Muscle of leg (tissue), 16 donors: ENCODE results near the gene PPP1R36. TPM values are rescaled to one million over a fixed set of nuclear protein-coding genes. Genes with fewer than 3 reads are reported as not detected.

Experiments
- DNase-seq: peaks from one replicate; pipeline ENCODE4 v3.0.0; 2013
- H3K27ac ChIP-seq: one replicate; pipeline ENCODE4 v1.5.1; 2013; ENCODE audit warnings: mild to moderate bottlenecking, low read length, control low read depth
- H3K27me3 ChIP-seq: one replicate; pipeline ENCODE4 v1.6.1; 2013; ENCODE audit warnings: low read length; ENCODE audit not compliant: control insufficient read depth, insufficient read depth
- H3K36me3 ChIP-seq: one replicate; pipeline ENCODE4 v1.6.1; 2013; ENCODE audit warnings: low read length; ENCODE audit not compliant: control insufficient read depth, insufficient read depth
- H3K4me1 ChIP-seq: one replicate; pipeline ENCODE4 v1.6.1; 2013; ENCODE audit warnings: low read length; ENCODE audit not compliant: control insufficient read depth, insufficient read depth
- H3K4me3 ChIP-seq: one replicate; pipeline ENCODE4 v1.5.1; 2013; ENCODE audit warnings: low read length, control low read depth
- H3K9me3 ChIP-seq: replicated peaks from 2 replicates; pipeline ENCODE4 v1.6.1; 2013; ENCODE audit warnings: low read depth, low read length; ENCODE audit not compliant: control insufficient read depth
- WGBS: methylation state at CpG from one replicate; pipeline ENCODE4 v1.1.5; 2013; ENCODE audit warnings: missing lambda C conversion rate; ENCODE audit not compliant: insufficient coverage; 5-methylcytosine and 5-hydroxymethylcytosine counted together
- long read RNA-seq, 11 donors: transcript quantifications; one replicate each; lab custom pipeline, GENCODE V29; 2026
- polyA plus RNA-seq, 8 donors: library from polyadenylated mRNA; unstranded; fragments of 120-200 nt; gene quantifications; one replicate each; pipeline versions ENCODE4 v1.2.1 to v1.2.3, GENCODE V29; 2013; ENCODE audit warnings: inconsistent platforms in 1 of 8, low replicate concordance in 1 of 8; ENCODE audit not compliant: insufficient read length in 8 of 8, insufficient read depth in 1 of 8
- total RNA-seq: library from RNA; stranded (reverse); fragments of 120-200 nt; gene quantifications from one replicate; pipeline ENCODE4 v1.2.4, GENCODE V29; 2013

The PPP1R36 gene, protein sequence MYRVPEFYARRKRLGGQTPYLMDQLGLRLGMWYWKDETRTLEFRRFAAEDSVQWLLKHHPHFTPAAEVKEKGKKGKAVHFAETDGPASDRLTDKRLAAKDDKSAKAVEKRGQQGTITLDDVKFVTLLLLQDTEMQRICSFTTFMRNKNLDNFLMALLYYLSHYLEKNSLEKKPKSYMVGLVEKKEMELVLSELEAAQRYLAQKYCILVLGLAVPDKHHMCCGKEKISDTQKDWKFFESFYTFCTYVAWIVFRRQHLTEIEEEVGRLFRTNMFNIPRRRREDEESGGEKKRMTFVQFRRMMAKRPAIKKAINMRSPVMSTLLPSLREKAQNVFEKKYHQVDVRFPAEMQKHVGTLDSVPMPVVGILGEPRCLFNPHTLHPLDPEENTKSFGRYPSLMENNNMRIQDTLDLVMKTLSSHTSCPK
- 0.31 TPM for total RNA-seq
- under 1 TPM; 0.29 to 0.83 (median 0.49) TPM for polyA plus RNA-seq
- long read RNA-seq, donor 1 = 0 reads
- long read RNA-seq, donor 2 = 0 reads
- long read RNA-seq, donor 3 = 0 reads
- long read RNA-seq, donor 4 = 0 reads
- long read RNA-seq, donor 5 = 0 reads
- long read RNA-seq, donor 6 = 0 reads
- long read RNA-seq, donor 7 = 0 reads
- long read RNA-seq, donor 8 = 0 reads
- long read RNA-seq, donor 9 = 0 reads
- long read RNA-seq, donor 10 = 0 reads
- long read RNA-seq, donor 11 = 0 reads

- peak; percentile 38 for DNase-seq
- H3K27ac ChIP-seq = no peak within 1 kb of the TSS
Measured at GRCh38 chr14:64549791-64550620, at the start of gene PPP1R36. Gene PPP1R36 (plus strand): TSS chr14:64549961. CDS start chr14:64549998, 37 bp downstream.

GRCh38 chr14:64500088-64500487 is 49.7 kb upstream of the PPP1R36 start:
- no CpG with 5 or more reads among the region's 1 CpG for WGBS
- H3K27ac ChIP-seq = no peak overlapping the region
- no peak for DNase-seq
- H3K4me1 ChIP-seq = peaks cover 13% of the 10 kb centered on the region
- H3K4me3 ChIP-seq = no peak overlapping the region
- H3K27me3 ChIP-seq = no peaks in the 10 kb centered on the region
- H3K9me3 ChIP-seq = no peaks in the 10 kb centered on the region
- H3K36me3 ChIP-seq = peaks cover 7% of the 10 kb centered on the region

More at GRCh38 chr14:64549791-64550620, at the start of gene PPP1R36:
- peaks cover 16% of the 10 kb centered on the region for H3K27me3 ChIP-seq
- H3K4me3 ChIP-seq = peak within 1 kb of the TSS; percentile 34
- peaks cover 8% of the 10 kb centered on the region for H3K4me1 ChIP-seq
- H3K36me3 ChIP-seq = no peaks in the 10 kb centered on the region
- WGBS = 8% methylated on average over 36 of the region's 54 CpGs
- no peaks in the 10 kb centered on the region for H3K9me3 ChIP-seq

DNA sequence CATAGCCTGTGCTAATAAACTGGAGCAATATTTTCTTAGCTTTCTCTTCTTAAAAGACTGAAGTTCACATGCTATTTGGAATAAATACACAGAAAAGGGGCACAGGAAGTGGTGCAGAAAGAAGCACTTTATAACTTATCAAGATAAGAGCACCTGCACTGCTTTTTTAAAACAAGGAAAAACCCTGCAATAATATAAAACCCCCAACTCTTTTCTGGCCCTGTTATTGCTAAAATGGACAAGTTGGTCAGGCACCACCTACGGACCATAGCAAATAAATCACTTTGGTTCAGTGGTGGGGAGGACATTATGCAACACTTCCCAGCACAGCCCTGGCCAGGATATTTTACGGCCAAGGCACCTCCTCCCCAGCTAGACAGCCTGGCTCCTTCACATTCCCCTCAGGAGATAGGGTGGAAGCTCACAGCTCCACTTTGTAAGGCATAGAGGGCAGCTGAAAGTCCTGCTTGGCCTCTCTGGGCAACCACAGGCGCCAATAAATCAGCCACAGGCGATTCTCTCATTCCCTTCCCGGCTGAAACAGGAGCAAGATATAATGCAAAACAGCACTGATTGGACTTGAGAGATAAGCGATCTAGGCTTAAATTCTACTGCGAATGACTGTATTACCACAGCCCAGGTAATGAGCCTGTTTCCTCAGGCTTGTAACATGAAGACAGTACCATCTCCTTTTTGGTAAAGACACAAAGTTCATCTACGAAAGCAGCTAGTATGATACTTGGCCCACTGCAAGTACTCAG is 48.2 kb upstream of the PPP1R36 start:
- Histone ChIP-seq H3K9me3 (no peaks in the 10 kb centered on the region), H3K36me3 (peaks cover 3% of the 10 kb centered on the region), H3K27ac (peak overlapping the region; percentile 22), H3K4me1 (peaks cover 16% of the 10 kb centered on the region), H3K4me3 (no peak overlapping the region), H3K27me3 (no peaks in the 10 kb centered on the region)
- WGBS = 41% methylated on average over 5 of the region's 8 CpGs
- peak; percentile 15 for DNase-seq

- peak overlapping the region; percentile 98 for H3K27ac ChIP-seq
- peaks cover 16% of the 10 kb centered on the region for H3K4me1 ChIP-seq
- no CpG with 5 or more reads among the region's 6 CpGs for WGBS
- peak overlapping the region; percentile 83 for H3K4me3 ChIP-seq
- peaks cover 3% of the 10 kb centered on the region for H3K36me3 ChIP-seq
- H3K9me3 ChIP-seq = no peaks in the 10 kb centered on the region
- DNase-seq = no peak
- no peaks in the 10 kb centered on the region for H3K27me3 ChIP-seq
Measured at GRCh38 chr14:64502456-64502855, 47.3 kb upstream of the PPP1R36 start.

DNA sequence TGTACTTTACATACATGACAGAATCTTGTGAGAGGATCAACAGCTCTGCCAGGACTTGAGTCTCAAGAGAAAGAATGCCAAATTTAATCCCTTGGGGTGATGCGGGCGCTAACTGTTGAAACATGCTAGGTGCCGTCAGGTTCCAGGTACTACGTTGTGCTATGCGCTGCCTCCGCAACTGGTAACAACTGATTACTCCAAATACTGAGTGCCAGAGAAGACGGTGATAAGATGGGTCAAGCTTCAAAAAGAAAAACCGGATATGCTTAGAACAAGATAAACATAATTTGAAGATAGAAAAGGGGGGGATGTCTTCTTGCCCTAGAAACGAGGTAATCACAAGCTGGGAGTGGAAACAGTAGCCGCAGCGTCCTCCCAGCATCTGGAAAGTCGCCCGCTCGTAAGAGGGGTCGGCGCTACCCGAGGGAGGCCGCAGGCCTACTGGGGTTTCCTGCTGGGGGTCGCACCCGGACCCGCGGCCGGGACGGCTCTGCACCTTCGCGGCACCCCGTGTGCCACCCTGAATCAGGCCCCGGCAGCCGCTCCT is 46.8 kb upstream of the PPP1R36 start:
- peaks cover 18% of the 10 kb centered on the region for H3K4me1 ChIP-seq

DNA sequence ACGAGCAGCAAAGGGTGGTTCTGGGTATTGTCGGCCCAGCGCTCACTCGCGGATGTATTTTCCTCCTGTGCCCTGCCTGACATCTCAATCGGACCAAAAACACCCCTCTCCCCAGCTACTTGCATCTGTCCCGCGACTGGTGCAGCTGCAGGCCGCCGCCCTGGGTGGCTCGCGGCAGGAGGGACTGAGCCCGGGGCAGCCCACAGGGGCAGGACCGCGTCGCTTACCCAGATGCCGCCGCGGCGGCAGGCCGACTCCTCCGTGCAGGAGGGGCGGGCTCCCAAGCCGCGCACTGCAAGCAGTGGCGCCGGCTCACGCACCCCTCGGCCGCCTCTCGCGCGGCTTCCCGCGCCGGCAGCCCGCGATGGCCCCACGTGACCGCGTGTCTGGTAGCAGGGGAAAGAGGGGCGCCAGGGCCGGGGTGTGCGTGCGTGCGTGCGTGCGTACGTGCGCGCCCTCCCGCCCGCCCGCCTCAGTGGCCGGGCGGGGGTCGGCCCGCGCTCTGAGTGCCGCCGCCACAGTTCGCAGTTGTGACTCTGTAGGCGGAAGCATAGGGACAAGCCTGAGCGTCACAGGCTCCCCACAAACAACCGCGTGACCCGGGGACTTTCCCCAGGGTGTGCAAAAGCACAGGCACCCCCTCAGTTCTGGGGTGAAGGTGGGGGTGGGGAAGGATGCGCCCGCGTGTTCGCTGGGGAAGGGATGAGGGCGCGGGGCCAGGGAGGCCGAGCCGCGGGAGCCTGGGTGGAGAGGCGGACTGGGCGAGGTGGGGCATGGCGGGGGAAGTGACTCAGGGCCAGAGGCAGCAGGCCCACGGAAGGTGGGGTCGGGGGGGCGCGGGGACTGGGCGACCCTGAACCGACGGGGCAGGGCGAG is 46.1 kb upstream of the PPP1R36 start, which contains the start of gene ZBTB25:
ZBTB25 (minus strand) TSS at position 405 of the 876 bp plus-strand sequence. CDS start 13,305 bp downstream, outside the sequence.
- peaks cover 3% of the 10 kb centered on the region for H3K36me3 ChIP-seq
- peak within 1 kb of the TSS; percentile 83 for H3K4me3 ChIP-seq
- peak within 1 kb of the TSS; percentile 98 for H3K27ac ChIP-seq
- H3K27me3 ChIP-seq = no peaks in the 10 kb centered on the region
- H3K9me3 ChIP-seq = no peaks in the 10 kb centered on the region
- DNase-seq = peak; percentile 98
- under 1% methylated on average over 85 of the region's 87 CpGs for WGBS
- peaks cover 20% of the 10 kb centered on the region for H3K4me1 ChIP-seq

More for the DNA sequence above, 46.8 kb upstream of the PPP1R36 start:
- under 1% methylated on average over 25 of the region's 29 CpGs for WGBS
- no peaks in the 10 kb centered on the region for H3K9me3 ChIP-seq
- H3K36me3 ChIP-seq = peaks cover 3% of the 10 kb centered on the region
- peak overlapping the region; percentile 83 for H3K4me3 ChIP-seq
- DNase-seq = peak; percentile 65
- H3K27me3 ChIP-seq = no peaks in the 10 kb centered on the region
- peak overlapping the region; percentile 98 for H3K27ac ChIP-seq

- Histone ChIP-seq H3K27ac (peak within 1 kb of the TSS; percentile 98), H3K9me3 (no peaks in the 10 kb centered on the region), H3K27me3 (no peaks in the 10 kb centered on the region), H3K36me3 (peaks cover 3% of the 10 kb centered on the region), H3K4me3 (peak within 1 kb of the TSS; percentile 83), H3K4me1 (peaks cover 20% of the 10 kb centered on the region)
- peak; percentile 90 for DNase-seq
- under 1% methylated on average over 62 of the region's 63 CpGs for WGBS
Measured at GRCh38 chr14:64504310-64504896, 45.4 kb upstream of the PPP1R36 start, which contains the start of gene ZBTB1. Gene ZBTB1 (plus strand): TSS chr14:64504770. CDS start chr14:64521505, 16,735 bp downstream.
